ENCODE results near the gene PARD6A. TPM values are rescaled to one million over a fixed set of nuclear protein-coding genes. Genes with fewer than 3 reads are reported as not detected.

The PARD6A gene
- total RNA-seq, 2 donors from 2014 or later = 21.1 to 22.8 TPM

GRCh38 chr16:67636713-67637112, 24.0 kb upstream of the PARD6A start:
- TF ChIP-seq CTCF (IDR thresholded peaks at IDR 0.05) (no peak), POLR2A (IDR thresholded peaks at IDR 0.05) (no peak)
- ATAC-seq (no peak), DNase-seq (no peak)
- no peaks in the 10 kb centered on the region for H3K27me3 ChIP-seq
- intact Hi-C loops (cut with DNase I) = no loop called here
- peaks cover 9 to 41% of the 10 kb centered on the region in 2 donors for H3K36me3 ChIP-seq (replicated peaks in 1 of 2; ENCODE audit: insufficient read depth in 1 of 2, low read depth in 2 of 2)
- no peaks in the 10 kb centered on the region for H3K9me3 ChIP-seq
- WGBS, 2 donors = 88 to 97% methylated on average over 8 of the region's 8 CpGs
- H3K27ac ChIP-seq = no peak overlapping the region
- H3K4me1 ChIP-seq = no peaks in the 10 kb centered on the region
- H3K4me3 ChIP-seq = no peak overlapping the region

- no peaks in the 10 kb centered on the region for H3K9me3 ChIP-seq
- H3K36me3 ChIP-seq (replicated peaks in 1 of 2; ENCODE audit: insufficient read depth in 1 of 2, low read depth in 2 of 2) = peaks cover 9 to 37% of the 10 kb centered on the region in 2 donors
- intact Hi-C loops (cut with DNase I) = no loop called here
- ATAC-seq (no peak), DNase-seq (no peak)
- peaks cover 9% of the 10 kb centered on the region for H3K4me1 ChIP-seq
- H3K27me3 ChIP-seq = no peaks in the 10 kb centered on the region
- no peak overlapping the region for H3K4me3 ChIP-seq
- WGBS, 2 donors = 89 to 94% methylated on average over 12 of the region's 12 CpGs
- no peak overlapping the region for H3K27ac ChIP-seq
- TF ChIP-seq POLR2A (IDR thresholded peaks at IDR 0.05) = no peak
- TF ChIP-seq CTCF (IDR thresholded peaks at IDR 0.05) = no peak
Measured at GRCh38 chr16:67637625-67638024, 23.1 kb upstream of the PARD6A start.

- WGBS, 2 donors = 10 to 55% methylated on average over 3 to 10 of the region's 10 CpGs
- Histone ChIP-seq H3K9me3 (no peaks in the 10 kb centered on the region), H3K4me3 (no peak overlapping the region), H3K4me1 (peaks cover 20% of the 10 kb centered on the region), H3K36me3 (replicated peaks in 1 of 2; ENCODE audit: insufficient read depth in 1 of 2, low read depth in 2 of 2) (peaks cover 0 to 17% of the 10 kb centered on the region in 2 donors), H3K27me3 (no peaks in the 10 kb centered on the region), H3K27ac (peak overlapping the region in 2 of 4 donors; percentile 33 to 46)
- intact Hi-C loops (cut with DNase I) = no loop called here
- DNase-seq (peak; percentile 55 to 75 (median 69)), ATAC-seq (peak; percentile 66)
- TF ChIP-seq POLR2A (IDR thresholded peaks at IDR 0.05) (no peak), CTCF (IDR thresholded peaks at IDR 0.05) (peak in 2 of 7 experiments; percentile 5 to 9)
Measured at GRCh38 chr16:67641779-67642708, 18.7 kb upstream of the PARD6A start.

GRCh38 chr16:67644038-67644437, 16.7 kb upstream of the PARD6A start:
- 81 to 84% methylated on average over 9 of the region's 9 CpGs for WGBS, 2 donors
- Histone ChIP-seq H3K27ac (no peak overlapping the region), H3K4me3 (no peak overlapping the region), H3K4me1 (peaks cover 27% of the 10 kb centered on the region), H3K27me3 (no peaks in the 10 kb centered on the region), H3K36me3 (replicated peaks in 1 of 2; ENCODE audit: insufficient read depth in 1 of 2, low read depth in 2 of 2) (peaks cover 0 to 4% of the 10 kb centered on the region in 2 donors), H3K9me3 (no peaks in the 10 kb centered on the region)
- intact Hi-C loops (cut with DNase I) = no loop called here
- no peak for DNase-seq
- no peak for TF ChIP-seq CTCF (IDR thresholded peaks at IDR 0.05)
- no peak for TF ChIP-seq POLR2A (IDR thresholded peaks at IDR 0.05)
- no peak for ATAC-seq

Data from body of pancreas (tissue), 4 donors.